ENCODE data around the gene PLSCR1. TPM values are rescaled to one million over a fixed set of nuclear protein-coding genes. Genes with fewer than 3 reads are reported as not detected.
A peak's percentile ranks its signal among the peaks of the same experiment; 100 is the strongest.

Gene PLSCR1
- total RNA-seq, 4 donors from 2014 or later = 40.7 to 221 (median 58.2) TPM

DNA sequence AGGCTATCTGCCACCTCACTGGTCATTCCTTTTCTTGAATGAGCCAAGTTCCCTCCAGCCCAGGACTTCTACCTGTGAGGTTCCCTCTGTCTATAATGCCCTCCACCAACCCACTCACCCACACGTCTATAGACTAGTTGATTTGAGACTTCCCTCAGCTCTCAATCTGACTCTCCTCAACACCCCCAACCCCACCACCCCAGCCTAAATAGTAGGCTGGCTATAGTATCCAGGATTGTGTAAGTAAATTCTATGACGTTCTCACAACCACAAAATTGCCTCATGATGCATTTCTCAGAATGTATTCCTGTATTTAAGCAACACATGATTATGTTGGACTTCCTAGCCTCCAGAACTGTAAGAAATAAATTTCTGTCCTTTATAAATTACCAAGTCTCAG, 2.2 kb downstream of the PLSCR1 start:
- Histone ChIP-seq H3K9me3 (no peaks in the 10 kb centered on the region), H3K4me1 (peaks cover 21 to 64% (median 56%) of the 10 kb centered on the region in 4 donors), H3K27me3 (no peaks in the 10 kb centered on the region), H3K4me3 (peak overlapping the region; percentile 81 to 89 (median 86)), H3K36me3 (no peaks in the 10 kb centered on the region), H3K27ac (replicated peaks in 1 of 4) (peak overlapping the region; percentile 95 to 98 (median 95))
- TF ChIP-seq EP300 (IDR thresholded peaks at IDR 0.05) = no peak
- peak in 1 of 2 donors; percentile 8 for TF ChIP-seq POLR2AphosphoS5 (IDR thresholded peaks at IDR 0.05)
- no peak for TF ChIP-seq POLR2A (IDR thresholded peaks at IDR 0.05; ENCODE audit: low read depth)
- intact Hi-C loops (cut with DNase I) = loop anchor here (5.0 kb wide), 1 partner anchor 75 kb away; the partner anchor contains the start of gene PLSCR2
- 34% methylated on average over 2 of the region's 2 CpGs for WGBS
- DNase-seq (ENCODE audit: extremely low spot score) = no peak

DNA sequence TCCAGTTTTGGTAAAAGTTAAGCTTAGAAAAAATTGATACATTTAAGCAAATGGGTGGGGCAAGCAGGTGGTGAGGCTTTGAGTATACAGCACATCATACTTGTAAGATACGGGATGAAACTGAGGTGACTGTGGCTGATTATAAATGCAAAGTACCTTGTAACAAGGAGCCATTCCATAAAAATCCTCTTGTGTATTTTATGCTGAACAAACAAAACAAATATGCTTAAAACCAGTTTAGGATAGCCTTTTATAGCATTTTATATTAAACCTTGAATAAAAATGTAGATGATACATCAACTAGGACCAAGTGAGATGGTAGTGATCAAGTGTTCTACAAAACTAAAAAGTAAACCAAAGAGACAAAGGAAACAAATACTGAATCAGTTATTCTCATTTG, 3.4 kb downstream of the PLSCR1 start:
- peak overlapping the region; percentile 95 to 98 (median 95) for H3K27ac ChIP-seq (replicated peaks in 1 of 4)
- H3K36me3 ChIP-seq = no peaks in the 10 kb centered on the region
- intact Hi-C loops (cut with DNase I) = loop anchor here (5.0 kb wide), 1 partner anchor 74 kb away; the partner anchor contains the start of gene PLSCR2
- H3K4me3 ChIP-seq = peak overlapping the region; percentile 81 to 89 (median 86)
- WGBS = 84% methylated on average over 1 of the region's 1 CpG
- no peak for TF ChIP-seq POLR2A (IDR thresholded peaks at IDR 0.05; ENCODE audit: low read depth)
- TF ChIP-seq POLR2AphosphoS5 (IDR thresholded peaks at IDR 0.05) = no peak
- no peak for TF ChIP-seq EP300 (IDR thresholded peaks at IDR 0.05)
- no peak for TF ChIP-seq CTCF (IDR thresholded peaks at IDR 0.05)
- H3K4me1 ChIP-seq = peaks cover 31 to 76% (median 67%) of the 10 kb centered on the region in 4 donors
- H3K27me3 ChIP-seq = no peaks in the 10 kb centered on the region
- no peak for DNase-seq (ENCODE audit: extremely low spot score)
- no peaks in the 10 kb centered on the region for H3K9me3 ChIP-seq

DNA sequence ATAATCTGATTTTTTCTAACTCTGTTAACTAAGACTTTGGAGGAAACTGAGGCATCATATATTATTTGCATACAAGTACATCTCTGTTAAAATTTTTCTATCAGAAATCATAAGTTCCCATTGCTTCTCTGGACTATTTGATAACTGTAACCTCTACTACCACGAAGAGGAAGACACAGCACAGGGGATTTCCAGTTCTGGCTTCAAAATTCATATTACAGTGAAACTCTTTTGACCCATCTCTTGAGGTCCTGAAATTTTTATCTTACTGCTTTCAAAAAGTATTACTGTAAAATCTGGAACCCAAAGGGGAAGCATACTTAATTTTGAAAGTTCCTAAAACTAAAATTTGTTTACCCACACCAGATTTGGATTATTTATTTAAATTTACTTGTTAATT, 4.2 kb downstream of the PLSCR1 start:
- no peak for DNase-seq (ENCODE audit: extremely low spot score)
- no peaks in the 10 kb centered on the region for H3K9me3 ChIP-seq
- H3K4me1 ChIP-seq = peaks cover 31 to 77% (median 68%) of the 10 kb centered on the region in 4 donors
- H3K27ac ChIP-seq (replicated peaks in 1 of 4) = peak overlapping the region; percentile 95 to 98 (median 95)
- TF ChIP-seq POLR2A (IDR thresholded peaks at IDR 0.05; ENCODE audit: low read depth) (no peak), EP300 (IDR thresholded peaks at IDR 0.05) (no peak), POLR2AphosphoS5 (IDR thresholded peaks at IDR 0.05) (no peak), CTCF (IDR thresholded peaks at IDR 0.05) (no peak)
- no peaks in the 10 kb centered on the region for H3K27me3 ChIP-seq
- WGBS = 0% methylated on average over 1 of the region's 1 CpG
- no peaks in the 10 kb centered on the region for H3K36me3 ChIP-seq
- peak overlapping the region in 1 of 4 donors; percentile 89 for H3K4me3 ChIP-seq
- intact Hi-C loops (cut with DNase I) = loop anchor here (5.0 kb wide), 1 partner anchor 73 kb away; the partner anchor contains the start of gene PLSCR2

DNA sequence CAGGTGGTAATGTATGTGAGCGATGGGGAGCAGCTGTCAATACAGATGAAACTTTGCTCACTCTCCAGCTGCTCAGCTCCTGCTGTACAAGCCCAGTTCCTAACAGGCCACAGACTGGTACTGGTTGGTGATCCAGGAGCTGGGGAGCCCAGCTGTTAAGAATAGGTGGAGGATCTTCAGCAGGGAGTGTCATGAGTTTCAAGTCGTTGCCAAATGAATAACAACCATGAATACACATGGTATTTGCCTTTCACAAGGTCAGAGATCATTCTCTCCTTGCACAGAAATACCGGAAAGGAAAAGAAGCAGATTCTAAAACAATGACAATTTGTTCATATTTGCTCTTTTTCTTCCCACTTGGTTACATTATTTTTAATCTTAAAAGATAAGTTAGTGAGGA, 5.1 kb downstream of the PLSCR1 start:
- Histone ChIP-seq H3K36me3 (peaks cover 0 to 3% (median 1%) of the 10 kb centered on the region in 4 donors), H3K9me3 (no peaks in the 10 kb centered on the region), H3K4me1 (peaks cover 31 to 82% (median 73%) of the 10 kb centered on the region in 4 donors), H3K4me3 (no peak overlapping the region), H3K27ac (replicated peaks in 1 of 4) (peak overlapping the region in 3 of 4 donors; percentile 16 to 95 (median 25)), H3K27me3 (no peaks in the 10 kb centered on the region)
- no peak for TF ChIP-seq EP300 (IDR thresholded peaks at IDR 0.05)
- no peak for TF ChIP-seq POLR2A (IDR thresholded peaks at IDR 0.05; ENCODE audit: low read depth)
- no peak for TF ChIP-seq POLR2AphosphoS5 (IDR thresholded peaks at IDR 0.05)
- TF ChIP-seq CTCF (IDR thresholded peaks at IDR 0.05) = no peak
- no peak for DNase-seq (ENCODE audit: extremely low spot score)
- intact Hi-C loops (cut with DNase I) = no loop called here
- WGBS = 33% methylated on average over 3 of the region's 3 CpGs

- Histone ChIP-seq H3K27me3 (no peaks in the 10 kb centered on the region), H3K9me3 (no peaks in the 10 kb centered on the region), H3K4me1 (peaks cover 32 to 86% (median 74%) of the 10 kb centered on the region in 4 donors), H3K4me3 (no peak overlapping the region), H3K36me3 (peaks cover 0 to 14% (median 5%) of the 10 kb centered on the region in 4 donors), H3K27ac (replicated peaks in 1 of 4) (peak overlapping the region; percentile 25 to 64 (median 58))
- intact Hi-C loops (cut with DNase I) = no loop called here
- TF ChIP-seq EP300 (IDR thresholded peaks at IDR 0.05) (no peak), POLR2A (IDR thresholded peaks at IDR 0.05; ENCODE audit: low read depth) (no peak), POLR2AphosphoS5 (IDR thresholded peaks at IDR 0.05) (no peak), CTCF (IDR thresholded peaks at IDR 0.05) (no peak)
- DNase-seq (ENCODE audit: extremely low spot score) = no peak
- WGBS = 89% methylated on average over 3 of the region's 3 CpGs
Observed at GRCh38 chr3:146537603-146538002, 6.8 kb downstream of the PLSCR1 start.
